BJ (cell line): Measurements from ENCODE around the gene SELP. TPM values are rescaled to one million over a fixed set of nuclear protein-coding genes. Genes with fewer than 3 reads are reported as not detected.

Source experiments
- CTCF ChIA-PET: fragments of 350-600 bp; formaldehyde crosslinking; extraction: SDS; loops from one replicate; lab custom pipeline; 2021; ENCODE audit warnings: antibody characterized with exemption, inconsistent platforms; lab: Yijun Ruan, JAX
- POLR2A ChIA-PET: fragments of 300-600 bp; sonication (Branson Sonifier 250); formaldehyde crosslinking; extraction: SDS; loops from one replicate; lab custom pipeline; 2021; ENCODE audit warnings: antibody characterized with exemption; lab: Charles Lee
- DNase-seq: peaks from one replicate; pipeline ENCODE4 v3.0.0-alpha.2; 2011; ENCODE audit warnings: low read depth
- H3K27me3 ChIP-seq: 2 replicates; pipeline ENCODE4 v1.6.0; 2011; ENCODE audit warnings: low read length; ENCODE audit not compliant: control insufficient read depth, insufficient read depth
- H3K36me3 ChIP-seq: 2 replicates; pipeline ENCODE4 v1.5.1; 2011; ENCODE audit warnings: low read length; ENCODE audit not compliant: control insufficient read depth, insufficient read depth
- H3K4me3 ChIP-seq: 2 replicates; pipeline ENCODE4 v1.5.1; 2011; ENCODE audit warnings: low read depth, mild to moderate bottlenecking, control low read depth, low read length
- polyA plus RNA-seq: library from polyadenylated mRNA; depleted of rRNA; stranded (reverse); fragments of >200 nt; gene quantifications from 2 replicates; pipeline ENCODE4 v1.2.3, GENCODE V29; 2011
- TF ChIP-seq, protein P1 (sequence below): IDR thresholded peaks from 2 replicates; pipeline ENCODE4 v1.5.1; 2011; ENCODE audit warnings: low read depth, mild to moderate bottlenecking, control low read depth, inconsistent platforms, low read length, moderate library complexity; ENCODE audit not compliant: insufficient read depth

The SELP gene
- polyA plus RNA-seq, 1 experiment = not detected

GRCh38 chr1:169647512-169647911 is 17.6 kb upstream of the SELP start:
- CTCF ChIA-PET = interaction anchor here (0.8 kb wide), 1 partner anchor 64 kb away, joined by 4 read pairs; no protein-coding TSS in a partner anchor
- Histone ChIP-seq H3K4me3 (no peak overlapping the region), H3K36me3 (no peaks in the 10 kb centered on the region), H3K27me3 (no peaks in the 10 kb centered on the region)
- DNase-seq = no peak
- POLR2A ChIA-PET = no interaction called here
- TF ChIP-seq, protein P1, sequence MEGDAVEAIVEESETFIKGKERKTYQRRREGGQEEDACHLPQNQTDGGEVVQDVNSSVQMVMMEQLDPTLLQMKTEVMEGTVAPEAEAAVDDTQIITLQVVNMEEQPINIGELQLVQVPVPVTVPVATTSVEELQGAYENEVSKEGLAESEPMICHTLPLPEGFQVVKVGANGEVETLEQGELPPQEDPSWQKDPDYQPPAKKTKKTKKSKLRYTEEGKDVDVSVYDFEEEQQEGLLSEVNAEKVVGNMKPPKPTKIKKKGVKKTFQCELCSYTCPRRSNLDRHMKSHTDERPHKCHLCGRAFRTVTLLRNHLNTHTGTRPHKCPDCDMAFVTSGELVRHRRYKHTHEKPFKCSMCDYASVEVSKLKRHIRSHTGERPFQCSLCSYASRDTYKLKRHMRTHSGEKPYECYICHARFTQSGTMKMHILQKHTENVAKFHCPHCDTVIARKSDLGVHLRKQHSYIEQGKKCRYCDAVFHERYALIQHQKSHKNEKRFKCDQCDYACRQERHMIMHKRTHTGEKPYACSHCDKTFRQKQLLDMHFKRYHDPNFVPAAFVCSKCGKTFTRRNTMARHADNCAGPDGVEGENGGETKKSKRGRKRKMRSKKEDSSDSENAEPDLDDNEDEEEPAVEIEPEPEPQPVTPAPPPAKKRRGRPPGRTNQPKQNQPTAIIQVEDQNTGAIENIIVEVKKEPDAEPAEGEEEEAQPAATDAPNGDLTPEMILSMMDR = no peak

DNA sequence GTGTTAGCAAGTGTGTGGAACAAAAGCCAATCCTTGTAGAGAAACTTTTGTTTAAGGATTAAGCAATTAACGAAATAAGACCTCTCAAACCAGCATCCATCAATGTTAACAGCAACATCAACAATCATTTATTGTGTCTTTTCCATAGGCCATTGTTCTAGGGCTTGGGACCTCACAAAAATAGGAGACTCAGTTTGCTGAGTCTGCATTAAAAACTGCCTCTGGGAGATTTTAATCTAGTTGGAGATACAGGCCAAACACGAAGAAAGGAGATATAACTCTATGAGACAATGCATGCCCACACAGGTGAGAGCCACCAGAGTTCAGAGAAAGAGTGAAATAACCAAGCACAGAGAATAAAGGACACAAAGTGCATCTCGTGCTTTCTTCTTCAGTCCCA is 14.4 kb upstream of the SELP start:
- DNase-seq = no peak
- TF ChIP-seq, protein P1 = no peak
- ChIA-PET POLR2A (no interaction called here), CTCF (interaction anchor here (0.7 kb wide), 1 partner anchor 44 kb away, joined by 3 read pairs; no protein-coding TSS in a partner anchor)
- no peaks in the 10 kb centered on the region for H3K36me3 ChIP-seq
- no peak overlapping the region for H3K4me3 ChIP-seq
- no peaks in the 10 kb centered on the region for H3K27me3 ChIP-seq

- Histone ChIP-seq H3K4me3 (no peak overlapping the region), H3K27me3 (no peaks in the 10 kb centered on the region), H3K36me3 (no peaks in the 10 kb centered on the region)
- DNase-seq = no peak
- ChIA-PET CTCF (no interaction called here), POLR2A (no interaction called here)
- TF ChIP-seq, protein P1 = no peak
These were observed 5.0 kb upstream of the SELP start for GRCh38 chr1:169634877-169635276.

- Histone ChIP-seq H3K4me3 (no peak overlapping the region), H3K36me3 (no peaks in the 10 kb centered on the region), H3K27me3 (no peaks in the 10 kb centered on the region)
- ChIA-PET CTCF (no interaction called here), POLR2A (no interaction called here)
- TF ChIP-seq, protein P1 = no peak
- DNase-seq = no peak
These were observed 4.2 kb upstream of the SELP start for GRCh38 chr1:169634145-169634544.

GRCh38 chr1:169631249-169631648 is 1.3 kb upstream of the SELP start:
- ChIA-PET CTCF (no interaction called here), POLR2A (no interaction called here)
- TF ChIP-seq, protein P1 = no peak
- Histone ChIP-seq H3K4me3 (no peak overlapping the region), H3K36me3 (no peaks in the 10 kb centered on the region), H3K27me3 (no peaks in the 10 kb centered on the region)
- DNase-seq = no peak
